HS-5 (cell line): ENCODE measurements around the gene SLC29A2.

Source experiments
- DNase-seq: peaks from one replicate; pipeline ENCODE4 v3.0.0-alpha.2; 2012; ENCODE audit warnings: low read depth

Gene SLC29A2, protein sequence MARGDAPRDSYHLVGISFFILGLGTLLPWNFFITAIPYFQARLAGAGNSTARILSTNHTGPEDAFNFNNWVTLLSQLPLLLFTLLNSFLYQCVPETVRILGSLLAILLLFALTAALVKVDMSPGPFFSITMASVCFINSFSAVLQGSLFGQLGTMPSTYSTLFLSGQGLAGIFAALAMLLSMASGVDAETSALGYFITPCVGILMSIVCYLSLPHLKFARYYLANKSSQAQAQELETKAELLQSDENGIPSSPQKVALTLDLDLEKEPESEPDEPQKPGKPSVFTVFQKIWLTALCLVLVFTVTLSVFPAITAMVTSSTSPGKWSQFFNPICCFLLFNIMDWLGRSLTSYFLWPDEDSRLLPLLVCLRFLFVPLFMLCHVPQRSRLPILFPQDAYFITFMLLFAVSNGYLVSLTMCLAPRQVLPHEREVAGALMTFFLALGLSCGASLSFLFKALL

DNA sequence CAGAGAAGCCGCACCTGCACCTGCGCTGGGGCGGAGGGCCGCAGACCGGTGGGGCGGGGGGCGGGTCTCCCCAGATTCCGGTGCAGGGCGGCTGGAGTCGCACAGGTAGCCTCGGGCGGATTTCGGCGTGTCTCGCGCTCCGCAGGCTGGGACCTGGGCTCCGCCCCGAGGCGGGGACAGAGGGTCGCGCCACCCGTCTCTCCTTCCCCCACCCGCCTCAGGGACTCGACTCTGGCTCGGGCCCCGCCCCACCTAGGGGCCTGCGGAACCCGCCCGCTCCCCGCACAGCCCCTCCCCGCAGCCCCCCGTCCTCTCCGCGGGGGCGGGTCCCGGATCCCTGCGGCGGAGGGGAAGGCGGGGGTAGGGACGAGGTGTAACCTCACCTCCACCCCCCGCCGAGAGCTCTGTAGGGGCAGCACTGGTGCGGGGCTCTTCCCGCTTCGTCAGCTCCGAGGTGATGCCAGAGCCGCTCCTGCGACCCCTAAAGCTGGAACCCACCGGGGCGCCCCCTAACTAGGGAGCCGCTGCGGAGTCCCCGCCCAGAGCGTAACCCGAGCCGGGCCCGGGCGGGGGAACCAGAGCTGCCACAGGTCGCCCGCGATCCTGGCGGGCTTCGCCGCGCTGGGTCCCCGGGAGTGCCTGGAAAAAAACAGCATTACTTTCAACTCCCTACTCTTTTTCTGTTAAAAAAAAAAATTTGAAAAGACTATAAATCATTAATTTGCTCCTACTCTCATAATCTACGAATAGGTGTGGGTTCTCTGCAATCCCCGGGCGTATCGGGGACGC, at the start of gene SLC29A2:
SLC29A2 (minus strand) TSS at position 134 of the 789 bp plus-strand sequence. CDS start 169 bp downstream, outside the sequence.
- no peak for DNase-seq

DNA sequence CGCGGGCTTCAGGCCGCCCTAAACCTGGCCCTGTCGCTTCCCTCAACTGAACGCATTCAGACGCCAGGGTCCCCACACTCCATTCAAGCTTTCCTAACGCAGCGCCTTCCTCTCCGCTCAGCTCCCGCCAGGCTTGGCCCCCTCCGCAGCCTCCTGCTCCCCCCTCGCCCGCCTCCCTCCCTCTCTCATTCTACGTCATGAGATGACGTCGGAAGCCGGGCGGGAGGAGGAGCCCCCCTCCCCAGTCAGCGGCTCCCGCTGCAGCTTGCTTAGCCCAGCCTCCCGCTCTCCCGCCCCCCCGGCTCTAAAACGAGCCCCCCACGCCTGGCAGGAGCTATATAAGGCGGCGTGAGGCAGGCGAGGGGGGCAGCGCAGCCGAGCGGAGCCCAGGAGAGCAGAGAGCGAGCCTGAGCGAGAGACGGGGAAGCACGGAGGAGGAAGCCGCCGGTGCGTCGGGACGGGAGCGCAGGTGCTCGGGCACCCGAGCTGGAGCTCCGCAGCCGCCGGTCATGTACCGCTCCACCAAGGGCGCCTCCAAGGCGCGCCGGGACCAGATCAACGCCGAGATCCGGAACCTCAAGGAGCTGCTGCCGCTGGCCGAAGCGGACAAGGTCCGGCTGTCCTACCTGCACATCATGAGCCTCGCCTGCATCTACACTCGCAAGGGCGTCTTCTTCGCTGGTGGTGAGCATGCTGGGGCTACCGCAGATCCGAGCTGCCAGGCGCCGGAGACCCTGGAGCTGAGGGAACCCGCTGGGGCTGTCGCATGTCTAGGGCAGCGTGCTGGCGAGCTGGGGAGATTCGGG, 49.3 kb upstream of the SLC29A2 start, which contains the start of gene NPAS4:
NPAS4 (plus strand) TSS at position 365 of the 806 bp plus-strand sequence; CDS start at position 510, 145 bp downstream.
- no peak for DNase-seq

DNA sequence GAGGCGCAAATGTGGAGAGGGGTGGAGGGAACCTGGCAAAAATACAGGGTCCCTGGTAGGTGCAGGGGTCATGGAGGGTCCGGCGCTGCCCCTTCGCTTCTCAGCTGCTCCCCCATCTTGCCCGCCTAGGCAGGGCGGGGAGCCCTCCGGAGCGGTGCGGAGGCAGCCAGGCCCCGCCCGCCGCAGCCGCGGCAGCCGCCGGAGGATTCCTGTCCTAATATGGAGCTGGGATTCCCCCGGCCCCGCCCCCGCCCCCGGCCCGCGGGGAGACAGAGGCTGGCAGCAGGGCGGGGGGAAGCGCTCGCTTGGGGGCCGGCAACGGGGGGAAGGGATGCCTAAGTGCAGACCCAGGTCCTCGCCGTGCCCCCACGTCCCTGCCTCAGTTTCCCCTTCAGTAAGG, 48.3 kb upstream of the SLC29A2 start:
- no peak for DNase-seq

DNA sequence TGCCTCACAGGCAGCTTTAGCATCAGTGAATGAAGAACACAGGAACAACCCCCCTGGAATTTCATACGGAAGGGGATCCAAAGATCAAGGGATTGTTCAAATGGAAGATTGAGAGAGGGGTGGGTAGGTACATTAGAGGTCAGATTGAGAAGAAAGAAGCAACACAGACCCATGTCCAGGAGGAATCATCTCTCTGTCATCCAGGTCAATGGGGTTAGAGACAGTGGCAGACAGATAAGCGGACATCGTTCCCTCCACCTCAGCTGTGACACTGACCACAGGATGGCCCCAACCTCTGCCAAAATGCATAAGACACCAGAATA, 47.4 kb upstream of the SLC29A2 start:
- DNase-seq = no peak

DNA sequence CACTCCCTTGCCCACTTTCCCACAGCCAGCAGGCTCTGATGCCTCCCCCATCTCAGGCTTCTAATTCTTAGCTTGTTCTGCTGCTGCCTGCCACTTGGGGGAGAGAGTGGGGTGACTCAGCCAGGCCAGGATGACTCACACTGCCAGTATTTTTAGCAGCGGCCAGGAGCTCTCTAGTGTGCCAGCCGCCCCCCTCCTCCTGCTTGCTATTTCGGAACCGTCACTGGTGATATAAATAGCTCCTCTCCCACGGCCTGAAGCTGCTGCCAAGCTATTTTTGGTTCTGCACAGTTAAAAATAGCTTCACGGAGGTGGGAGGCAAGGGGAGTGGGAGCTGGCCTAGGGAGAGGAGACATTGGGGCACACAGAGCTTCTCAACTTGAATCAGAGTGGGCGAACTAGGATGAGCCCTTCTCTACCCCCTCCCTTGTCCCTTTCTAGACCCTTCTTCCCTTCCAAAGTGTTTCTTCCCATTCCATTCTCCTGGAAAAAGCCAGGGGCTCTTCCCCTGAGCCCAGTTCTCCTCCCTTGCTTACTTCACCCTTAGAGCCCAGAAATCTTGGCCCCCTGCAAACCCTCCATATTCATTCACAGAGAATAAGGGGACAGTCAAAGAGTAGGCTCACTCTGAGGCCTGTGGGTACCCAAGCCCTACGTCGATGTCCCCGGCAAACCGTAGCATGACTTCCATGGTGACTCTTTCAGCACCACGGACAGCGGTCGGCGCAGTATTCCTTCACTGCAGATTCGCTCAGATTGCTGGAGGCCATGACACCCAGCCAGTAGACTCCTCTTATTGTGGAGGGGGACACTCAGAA, 46.8 kb upstream of the SLC29A2 start:
- peak; percentile 73 for DNase-seq

DNA sequence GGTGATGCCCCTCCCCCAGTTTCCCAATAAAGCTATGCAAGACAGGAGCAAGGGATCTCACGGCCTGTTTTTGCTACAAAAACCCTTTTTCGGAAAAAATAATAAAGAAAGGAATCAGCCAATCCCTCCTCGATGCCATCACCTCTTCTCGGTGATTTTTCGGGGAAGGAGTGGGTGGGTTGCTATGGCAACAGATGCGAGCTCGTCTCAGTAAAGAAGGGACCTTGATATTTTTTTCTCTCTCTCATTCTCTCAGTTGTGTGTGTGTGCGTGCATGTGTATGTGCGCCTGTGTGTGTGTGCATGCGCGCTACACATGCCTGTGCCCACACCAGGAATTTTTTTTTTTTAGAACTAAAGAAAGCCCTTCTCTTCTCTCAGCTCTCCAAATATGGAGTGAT, 45.4 kb upstream of the SLC29A2 start:
- no peak for DNase-seq

DNA sequence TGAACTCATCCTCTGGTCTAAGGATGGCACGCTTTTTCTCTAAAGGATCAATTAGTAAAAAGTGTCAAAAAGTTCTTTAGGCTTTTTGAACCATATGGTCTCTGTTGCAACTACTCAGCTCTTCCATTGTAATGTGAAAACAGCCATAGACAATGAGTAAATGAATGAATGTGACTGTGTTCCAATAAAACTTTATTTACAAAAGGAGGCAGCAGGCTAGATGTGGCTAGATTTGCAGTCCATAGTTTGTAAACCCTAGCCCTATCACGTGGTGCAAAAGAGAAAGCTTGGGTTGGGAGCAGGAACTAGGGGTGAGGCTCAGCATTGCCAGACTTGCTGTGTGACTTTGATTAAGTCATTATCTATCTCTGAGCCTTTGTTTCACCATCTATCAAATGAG, 43.9 kb upstream of the SLC29A2 start:
- DNase-seq = no peak

DNA sequence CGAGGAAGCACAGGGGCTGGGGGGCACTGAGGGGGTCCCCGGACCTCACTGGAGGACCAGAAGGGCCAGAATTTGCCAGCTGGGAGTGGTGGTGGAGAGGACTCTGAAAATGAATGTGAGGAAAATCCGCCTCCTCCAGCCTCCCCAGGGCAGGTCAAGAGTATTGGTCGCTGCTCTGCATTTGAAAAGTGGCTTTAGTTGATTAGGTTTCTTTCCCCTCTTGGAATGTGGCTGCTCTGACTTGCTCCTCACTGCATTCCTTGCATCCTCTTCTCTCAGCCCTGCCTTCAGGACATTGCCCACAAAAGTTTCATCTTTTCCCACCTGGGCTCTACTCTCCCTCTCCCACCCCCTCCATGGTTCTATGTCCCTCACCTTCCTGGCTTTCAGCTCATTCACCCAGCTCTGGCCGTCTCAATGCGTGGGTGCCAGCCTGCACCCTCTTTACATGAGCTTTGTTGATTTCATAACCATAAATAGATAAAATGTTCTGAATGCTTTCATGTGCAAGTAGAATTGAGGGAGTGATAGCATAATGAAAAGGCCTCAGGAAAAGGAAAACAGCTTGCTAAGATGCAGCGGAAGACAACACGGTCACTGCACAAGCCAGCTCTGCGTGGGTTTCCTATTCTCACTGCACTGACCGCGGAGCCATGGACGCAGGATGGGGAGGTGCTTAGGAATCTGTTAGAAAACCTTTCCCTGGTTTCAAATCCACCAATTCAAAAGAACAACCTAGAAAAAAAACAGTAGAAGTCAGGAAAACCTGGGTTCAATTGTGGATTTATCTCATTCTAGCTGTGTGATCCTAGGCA, 42.8 kb upstream of the SLC29A2 start:
- DNase-seq = no peak

DNA sequence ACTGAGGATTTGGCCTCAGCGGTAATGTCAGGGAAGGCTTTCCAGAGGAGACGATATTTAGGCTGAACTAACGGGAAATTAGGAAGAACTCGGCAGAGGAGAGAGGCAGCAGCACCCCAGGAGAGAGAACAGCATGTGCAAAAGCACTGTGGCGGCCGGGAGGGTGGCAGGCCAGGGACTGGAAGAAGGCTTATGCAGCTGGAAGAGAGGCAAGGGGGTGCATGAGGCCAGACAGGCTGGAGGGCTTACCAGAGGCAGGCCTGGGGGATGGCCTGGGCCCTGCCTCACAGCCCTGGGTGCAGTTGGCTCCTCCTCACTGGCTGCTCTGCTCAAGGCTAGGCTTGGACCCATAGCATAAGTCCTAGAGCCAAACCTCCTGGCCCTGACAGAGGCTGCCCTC, 41.6 kb upstream of the SLC29A2 start:
- DNase-seq = no peak

DNA sequence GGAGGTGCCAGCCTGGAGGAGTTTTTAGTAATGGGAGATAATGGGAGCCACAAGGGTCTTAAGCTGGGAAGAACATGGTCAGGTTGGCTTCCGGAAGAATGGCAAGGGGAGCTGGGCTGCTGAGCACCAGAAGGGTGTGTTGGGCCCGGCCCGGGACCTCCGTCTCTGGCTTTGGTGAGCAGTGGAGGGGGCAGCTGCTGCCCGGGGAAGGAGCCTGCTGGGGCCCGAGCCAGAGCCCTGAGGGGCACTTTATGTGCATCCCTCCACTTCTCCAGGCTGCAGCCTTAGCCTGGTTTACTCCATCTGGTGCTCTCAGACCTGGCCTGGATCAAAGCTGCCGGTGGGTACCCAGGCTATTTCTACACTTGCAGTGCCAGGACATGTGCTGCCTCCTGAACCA, 40.5 kb upstream of the SLC29A2 start:
- no peak for DNase-seq

DNA sequence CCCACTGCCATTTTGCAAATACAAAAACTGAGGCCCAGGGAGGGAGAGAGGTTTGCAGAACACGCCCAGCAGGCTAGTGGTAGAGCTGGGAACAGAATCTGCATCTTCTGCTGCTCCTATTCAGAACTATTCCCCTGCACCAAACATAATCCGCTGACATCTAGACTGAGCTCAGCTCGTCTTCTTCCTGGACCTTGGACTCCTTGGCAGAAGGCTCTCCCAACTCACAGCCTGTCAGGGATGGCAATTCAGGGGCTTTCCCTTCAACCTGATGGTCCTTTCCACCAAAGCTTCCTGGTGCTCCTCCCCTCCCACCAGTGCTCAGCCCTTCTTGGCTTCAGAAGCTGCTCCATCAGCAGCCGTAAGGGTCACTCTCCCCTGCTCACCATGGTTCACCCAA, 39.8 kb upstream of the SLC29A2 start:
- DNase-seq = no peak

DNA sequence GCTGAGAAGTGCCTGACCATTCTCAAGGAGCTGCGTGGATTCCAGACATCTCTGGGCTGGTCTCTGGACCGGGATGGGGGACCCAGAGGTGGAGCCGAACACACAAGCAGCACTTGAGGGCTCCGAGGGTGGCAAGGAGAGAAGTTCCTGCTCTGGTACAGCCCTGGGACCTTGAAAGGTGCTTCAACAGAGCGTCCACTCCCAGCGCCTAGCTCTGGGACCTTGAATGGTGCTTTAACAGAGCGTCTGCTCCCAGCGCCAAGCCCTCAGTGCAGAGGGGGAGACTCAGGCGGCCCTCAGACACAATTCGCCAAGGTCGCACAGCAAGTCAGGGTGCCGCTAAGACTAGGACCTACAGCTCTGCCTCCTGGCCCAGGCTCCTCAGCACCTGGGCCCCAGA, 38.6 kb upstream of the SLC29A2 start:
- DNase-seq = no peak

DNA sequence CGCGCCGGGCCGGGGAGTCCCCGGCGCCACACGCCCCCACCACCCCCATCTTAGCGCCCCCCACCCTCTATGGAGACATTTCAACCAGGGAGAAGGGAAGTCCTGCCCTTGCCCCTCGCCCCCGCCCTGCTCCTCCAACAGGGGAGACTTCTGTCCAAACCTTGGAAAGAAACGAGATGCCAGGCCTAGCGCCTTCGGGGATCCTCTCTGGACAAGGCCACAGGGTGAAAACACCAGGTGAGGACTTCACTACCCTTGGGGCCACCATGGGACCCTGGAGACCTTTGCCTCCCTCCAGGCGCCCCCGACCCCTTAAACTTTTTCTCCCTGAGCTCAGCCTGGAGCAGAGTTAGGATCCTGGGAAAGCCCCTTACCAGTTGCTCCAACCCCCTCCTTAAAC, 37.7 kb upstream of the SLC29A2 start:
- DNase-seq = no peak

DNA sequence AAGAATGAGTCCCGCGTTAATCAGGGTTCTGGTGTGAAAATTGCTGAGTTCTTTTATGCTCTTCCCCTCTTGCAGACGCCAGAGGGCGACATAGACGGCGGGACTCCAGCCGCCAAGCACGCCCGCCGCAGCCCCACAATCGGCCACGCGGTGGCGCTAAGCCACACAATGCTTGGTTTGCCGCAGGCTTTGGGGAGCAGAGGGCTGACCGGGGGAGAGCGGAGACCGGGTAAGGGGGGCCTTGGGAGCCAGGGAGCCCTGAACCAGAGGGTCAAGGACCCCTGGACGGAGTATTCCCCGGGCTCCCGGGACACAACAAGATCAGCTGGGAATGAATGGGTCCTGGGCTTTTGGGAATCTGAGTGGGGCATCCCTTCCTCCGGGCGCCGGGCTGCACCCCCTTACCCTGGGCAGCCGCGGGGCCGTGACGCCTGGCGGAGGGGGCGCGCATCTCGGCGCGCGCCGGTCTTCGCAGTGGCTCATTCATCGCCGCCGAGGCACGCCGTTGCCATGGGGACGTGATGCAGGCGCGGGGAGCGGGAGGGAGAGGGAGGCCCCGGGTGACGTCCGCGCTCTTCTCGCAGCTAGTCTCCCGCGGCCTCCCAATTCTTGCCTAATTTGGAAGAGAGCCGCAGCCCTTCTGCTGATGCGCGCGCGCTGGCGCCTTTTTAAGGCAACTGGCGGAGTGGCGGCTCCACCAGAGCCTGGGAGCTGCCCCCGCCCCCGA, 37.1 kb upstream of the SLC29A2 start:
- peak; percentile 56 for DNase-seq

DNA sequence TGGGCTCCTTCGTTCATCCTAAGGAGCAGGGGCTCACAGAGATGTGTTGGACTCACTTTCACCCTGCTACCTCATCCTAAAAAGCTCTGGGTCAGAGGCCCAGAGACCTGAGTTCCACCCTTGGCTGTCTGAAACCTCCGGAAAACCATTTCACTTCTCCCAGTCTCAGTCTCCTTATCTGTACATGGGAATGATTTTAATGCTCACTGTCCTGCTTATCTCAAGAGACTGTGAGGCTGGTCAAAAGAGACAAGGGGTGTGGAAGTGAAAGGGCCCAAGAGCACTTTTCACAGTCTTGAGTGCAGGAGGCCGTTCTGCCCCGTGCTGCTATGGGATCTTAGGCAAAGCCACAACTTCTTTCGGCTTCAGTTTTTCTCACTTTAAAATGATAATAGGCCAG, 36.1 kb upstream of the SLC29A2 start:
- DNase-seq = no peak

DNA sequence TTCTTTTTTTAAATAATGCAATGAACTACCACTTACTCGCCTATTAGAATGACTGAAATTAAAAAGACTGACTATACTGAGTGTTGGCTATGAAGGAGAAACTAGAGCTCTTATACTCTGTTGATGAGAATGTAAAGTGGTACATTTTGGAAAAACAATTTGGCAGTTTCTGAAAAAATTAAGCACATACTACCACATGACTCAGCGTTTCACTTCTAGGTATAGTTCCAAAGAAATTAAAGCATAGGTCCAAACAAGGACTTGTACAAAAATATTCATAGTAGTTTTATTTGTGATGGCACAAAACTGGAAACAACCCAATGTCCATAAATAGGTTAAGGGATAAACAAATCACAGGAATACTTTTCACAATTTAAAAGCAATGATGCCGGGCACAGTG, 22.4 kb upstream of the SLC29A2 start:
- DNase-seq = no peak

DNA sequence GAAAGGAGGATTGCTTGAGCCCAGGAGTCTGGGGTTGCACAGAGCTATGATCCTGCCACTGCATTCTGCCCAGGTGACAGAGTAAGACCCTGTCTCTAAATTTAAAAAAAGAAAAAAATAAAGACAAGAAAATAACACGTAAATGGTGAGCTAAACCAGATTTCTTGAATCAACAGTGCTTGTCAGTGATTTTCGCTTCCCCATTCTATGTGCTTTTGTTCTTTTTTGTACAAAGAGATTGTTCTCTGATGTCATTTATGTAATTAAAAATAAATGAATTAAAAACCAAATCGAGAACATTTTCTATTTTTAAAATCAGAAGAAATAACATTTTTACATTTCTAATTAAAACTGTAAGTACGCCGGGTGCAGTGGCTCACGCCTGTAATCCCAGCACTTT, 19.8 kb upstream of the SLC29A2 start:
- no peak for DNase-seq

DNA sequence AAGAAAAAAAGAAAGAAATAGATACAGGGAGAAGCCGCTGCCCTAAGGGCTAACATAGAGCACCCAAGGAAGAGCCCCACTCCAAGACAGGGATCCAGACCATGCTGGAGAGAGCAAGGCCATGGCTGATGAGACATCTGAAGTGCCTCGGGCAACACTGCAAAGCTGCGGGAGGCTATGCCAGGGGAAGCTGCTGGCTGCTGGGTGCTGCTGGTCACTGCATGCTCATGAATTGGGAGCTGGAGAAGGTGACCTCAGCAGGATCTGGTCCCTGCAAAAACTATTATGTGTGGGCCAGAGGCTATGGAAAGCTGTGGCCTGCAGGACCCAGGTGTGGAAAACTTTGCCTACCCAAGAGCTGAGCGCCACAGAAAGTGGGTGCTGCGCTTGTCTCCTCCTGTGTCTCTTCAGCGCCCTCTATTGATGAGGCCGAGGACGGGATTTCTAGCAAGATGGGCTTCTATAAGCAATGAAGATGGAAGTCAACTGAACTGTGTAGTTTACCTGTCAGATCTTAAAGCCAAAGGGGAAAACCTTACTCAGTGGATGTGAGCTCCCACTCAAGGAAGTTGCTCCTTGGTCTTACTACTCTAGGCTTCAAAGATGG, 17.3 kb upstream of the SLC29A2 start:
- DNase-seq = peak; percentile 32
